GM12878 (cell line): ENCODE measurements around the gene CHCHD3. TPM values are rescaled to one million over a fixed set of nuclear protein-coding genes. Genes with fewer than 3 reads are reported as not detected.

Experiments used
- ATAC-seq: fragments of 200-7000 bp; cut with Tn5 transposase; 3 replicates; pipeline ENCODE4 v1.9.1; 2020; ENCODE audit warnings: mild to moderate bottlenecking, moderate library complexity
- BruUV-seq: library from RNA; stranded (reverse); fragments of 400-500 nt; replicated peaks from 2 replicates; lab custom pipeline; 2021; lab: Mats Ljungman, UMichigan
- CTCF ChIA-PET: fragments of 300-600 bp; sonication (Branson Sonifier 250); formaldehyde crosslinking; extraction: SDS; loops from one replicate; lab custom pipeline; 2021; ENCODE audit warnings: inconsistent platforms; lab: Yijun Ruan, JAX
- POLR2A ChIA-PET: fragments of 350-600 bp; formaldehyde crosslinking; extraction: SDS; loops from one replicate; lab custom pipeline; 2021; ENCODE audit warnings: inconsistent platforms; lab: Charles Lee
- RAD21 ChIA-PET: fragments of 300-600 bp; sonication (Branson Sonifier 250); formaldehyde crosslinking; loops from one replicate; lab custom pipeline; 2023; ENCODE audit warnings: antibody characterized with exemption; ENCODE audit not compliant: unreplicated experiment; lab: Charles Lee
- SMC1A ChIA-PET: fragments of 300-600 bp; sonication (Branson Sonifier 250); formaldehyde crosslinking; loops from one replicate; lab custom pipeline; 2023; ENCODE audit not compliant: unreplicated experiment, uncharacterized antibody; lab: Charles Lee
- DNase-seq: peaks from one replicate; pipeline ENCODE4 v3.0.0-alpha.2; 2011; ENCODE audit warnings: low read depth, low spot score
- FAIRE-seq: peaks from 3 replicates; lab custom pipeline; 2011; peaks lifted over from hg19 to GRCh38; lab: Jason Lieb, UNC
- H2AFZ ChIP-seq: 2 replicates; pipeline ENCODE4 v1.6.0; 2011; ENCODE audit warnings: low read depth, low read length, control low read depth; ENCODE audit not compliant: control insufficient read depth
- H3K27ac ChIP-seq: 2 replicates; pipeline ENCODE4 v1.5.1; 2011; ENCODE audit warnings: control low read depth; ENCODE audit not compliant: control insufficient read depth, insufficient read depth
- H3K27me3 ChIP-seq, 2 experiments: replicated peaks in 1 of 2; 2 replicates each; pipeline versions ENCODE4 v1.6.0 to v1.6.1; 2011; ENCODE audit warnings: low read length in 1 of 2; ENCODE audit not compliant: control insufficient read depth in 2 of 2, insufficient read depth in 2 of 2
- H3K36me3 ChIP-seq, 2 experiments: 2 replicates each; pipeline ENCODE4 v1.5.1; 2011; ENCODE audit warnings: low read length in 1 of 2; ENCODE audit not compliant: control insufficient read depth in 2 of 2, insufficient read depth in 2 of 2
- H3K4me1 ChIP-seq: 2 replicates; pipeline ENCODE4 v1.6.1; 2011; ENCODE audit warnings: mild to moderate bottlenecking, low read length, moderate library complexity, mixed read lengths; ENCODE audit not compliant: control insufficient read depth, insufficient read depth
- H3K4me2 ChIP-seq: 2 replicates; pipeline ENCODE4 v1.6.0; 2011; ENCODE audit warnings: control low read depth; ENCODE audit not compliant: control insufficient read depth, insufficient read depth
- H3K4me3 ChIP-seq: fragments of 200-600 bp; sonication (generic); 2 replicates; pipeline ENCODE4 v1.5.1; 2016
- H3K79me2 ChIP-seq: 2 replicates; pipeline ENCODE4 v1.6.0; 2011; ENCODE audit warnings: low read length; ENCODE audit not compliant: control insufficient read depth, insufficient read depth
- H3K9ac ChIP-seq: 2 replicates; pipeline ENCODE4 v1.8.0; 2011; ENCODE audit warnings: low read length, control low read depth, mixed read lengths; ENCODE audit not compliant: control insufficient read depth, insufficient read depth
- H3K9me3 ChIP-seq: replicated peaks from 3 replicates; pipeline ENCODE4 v1.5.1; 2011; ENCODE audit warnings: mild to moderate bottlenecking, low read length; ENCODE audit not compliant: control insufficient read depth, insufficient read depth
- H4K20me1 ChIP-seq: 2 replicates; pipeline ENCODE4 v1.6.0; 2011; ENCODE audit not compliant: control insufficient read depth, insufficient read depth
- ATF7 ChIP-seq: fragments of 450-650 bp; IDR thresholded peaks from 2 replicates; pipeline ENCODE4 v1.6.1; 2016; ENCODE audit warnings: low read depth, mild to moderate bottlenecking
- BCL11A ChIP-seq: IDR thresholded peaks from 2 replicates; pipeline ENCODE4 v1.6.1; 2011; ENCODE audit warnings: low read depth, low read length
- KAT2A ChIP-seq: conservative IDR thresholded peaks from 2 replicates; pipeline ENCODE4 v1.6.1; 2011; ENCODE audit warnings: low read depth, low read length; ENCODE audit not compliant: control insufficient read depth
- MTA3 ChIP-seq: IDR thresholded peaks from 2 replicates; pipeline ENCODE4 v1.6.1; 2012; ENCODE audit warnings: low read length, inconsistent platforms, borderline replicate concordance
- NFYA ChIP-seq: IDR thresholded peaks from 2 replicates; pipeline ENCODE4 v1.6.1; 2011; ENCODE audit warnings: low read depth, mild to moderate bottlenecking, low read length, improper control_type of control experiment, borderline replicate concordance
- RBBP5 ChIP-seq: fragments of 200-600 bp; sonication (generic); conservative IDR thresholded peaks from 2 replicates; pipeline ENCODE4 v1.6.1; 2016
- SMC3 ChIP-seq: IDR thresholded peaks from 2 replicates; pipeline ENCODE4 v1.6.1; 2011; ENCODE audit warnings: low read length, improper control_type of control experiment, borderline replicate concordance
- SRF ChIP-seq, 2 experiments: IDR thresholded peaks; 2 replicates each; pipeline ENCODE4 v1.6.1; 2011; ENCODE audit warnings: low read depth in 2 of 2, low read length in 2 of 2, mild to moderate bottlenecking in 1 of 2, moderate library complexity in 1 of 2
- SUPT20H ChIP-seq: IDR thresholded peaks from 2 replicates; pipeline ENCODE4 v1.6.1; 2011; ENCODE audit warnings: low read depth, mild to moderate bottlenecking, low read length, moderate library complexity, borderline replicate concordance; ENCODE audit not compliant: control insufficient read depth
- TARDBP ChIP-seq: IDR thresholded peaks from 2 replicates; pipeline ENCODE4 v1.6.1; 2016; ENCODE audit warnings: borderline replicate concordance
- ZBTB4 ChIP-seq: fragments of 450-650 bp; formaldehyde crosslinking; IDR thresholded peaks from 2 replicates; pipeline ENCODE4 v1.4.0; 2022; ENCODE audit warnings: mild to moderate bottlenecking, moderate library complexity
- ZNF217 ChIP-seq: fragments of 450-650 bp; IDR thresholded peaks from 2 replicates; pipeline ENCODE4 v1.6.1; 2017; ENCODE audit warnings: antibody characterized with exemption, mild to moderate bottlenecking
- in situ Hi-C: fragments of 300-500 bp; cut with MboI; formaldehyde crosslinking; loops from 9 replicates; pipeline ENCODE4 v1.14.3; 2018; ENCODE audit warnings: mixed read lengths
- intact Hi-C: fragments of 100-400 bp; cut with micrococcal nuclease; formaldehyde crosslinking; loops from one replicate; pipeline ENCODE4 v1.14.2; 2022; ENCODE audit not compliant: unreplicated experiment
- polyA plus RNA-seq, 11 experiments: library from polyadenylated mRNA; depleted of rRNA in 4 of 11; unstranded in 6 of 11; stranded (reverse) in 5 of 11; fragments of >200 nt; fragmentation: Nextera tagmentation in 4 of 11; fragmentation: Illumina TruSeq in 1 of 11; extraction: Ambion mirVana in 4 of 11; extraction: Trizol in 1 of 11; gene quantifications; 1 replicate in 1 of 11; 2 replicates in 10 of 11; pipeline versions ENCODE4 v1.2.1 to v1.2.3, GENCODE V29; 2011 to 2016; ENCODE audit warnings: inconsistent platforms in 2 of 11, missing spikeins in 2 of 11, low read depth in 1 of 11
- total RNA-seq, 4 experiments: library from RNA; depleted of rRNA in 3 of 4; stranded (reverse); fragments of >200 nt in 3 of 4; fragmentation: Illumina TruSeq in 1 of 4; extraction: Trizol in 1 of 4; gene quantifications; 2 replicates each; pipeline versions ENCODE4 v1.2.1 to v1.2.3, GENCODE V29; 2013 to 2021

Gene CHCHD3
- total and polyA plus RNA-seq, 10 of the 15 experiments (the other 5 are each of a cell fraction or from before 2014, with no cell fraction given) = 38.3 to 178 (median 96.2) TPM

- no peak for FAIRE-seq
- POLR2A ChIA-PET = interaction anchor here (0.6 kb wide), 1 partner anchor 29 kb away, joined by 3 read pairs; no protein-coding TSS in a partner anchor
Observed at GRCh38 chr7:133022661-133023060, 59.2 kb downstream of the CHCHD3 start.

More at GRCh38 chr7:133022661-133023060, 59.2 kb downstream of the CHCHD3 start:
- BruUV-seq = no TSS peak
- H3K9me3 ChIP-seq = no peaks in the 10 kb centered on the region; the same call in 2 of the 3 replicates
- no peak overlapping the region for H3K9ac ChIP-seq
- H3K4me3 ChIP-seq = no peak overlapping the region
- RAD21 ChIA-PET = no interaction called here
- peaks cover 0 to 3% of the 10 kb centered on the region in 2 experiments; a peak in 1 of 4 replicates for H3K36me3 ChIP-seq
- H3K27me3 ChIP-seq = no peaks in the 10 kb centered on the region
- H3K79me2 ChIP-seq = no peaks in the 10 kb centered on the region
- H4K20me1 ChIP-seq = no peaks in the 10 kb centered on the region
- in situ Hi-C loops = no loop called here
- no peak overlapping the region for H3K27ac ChIP-seq
- no peak for DNase-seq
- TF ChIP-seq KAT2A (no peak), NFYA (no peak), TARDBP (no peak), RBBP5 (no peak), MTA3 (no peak), SRF (IDR thresholded peaks at IDR 0.05; ENCODE audit: low read depth in 2 of 2, low read length in 2 of 2) (no peak), BCL11A (no peak), ZNF217 (no peak), ATF7 (no peak), ZBTB4 (CRISPR knock-in tag) (no peak), SMC3 (no peak), SUPT20H (no peak)
- intact Hi-C loops = no loop called here
- H2AFZ ChIP-seq = no peak overlapping the region
- CTCF ChIA-PET = interaction anchor here (0.7 to 1.3 kb wide), 3 partner anchors 10 to 166 kb away, joined by 3 to 5 read pairs (median 3); no protein-coding TSS in a partner anchor
- ATAC-seq = no peak
- H3K4me2 ChIP-seq = no peak overlapping the region
- no peaks in the 10 kb centered on the region for H3K4me1 ChIP-seq
- SMC1A ChIA-PET = interaction anchor here (1.5 kb wide), 1 partner anchor 10 kb away, joined by 7 read pairs; no protein-coding TSS in a partner anchor
